Motor neuron (in vitro differentiated cells): ENCODE measurements around the gene CCDC12. TPM values are rescaled to one million over a fixed set of nuclear protein-coding genes. Genes with fewer than 3 reads are reported as not detected.

Source experiments
- ATAC-seq, 8 experiments: fragments of 200-7000 bp; cut with Tn5 transposase; replicated peaks in 6 of 8; 2 replicates each; pipeline ENCODE4 v1.8.0; 2021; ENCODE audit warnings: mild to moderate bottlenecking in 8 of 8, moderate library complexity in 8 of 8
- H3K27ac ChIP-seq, 2 donors: fragments of 250-450 bp; sonication (Bioruptor Pico); 2 replicates each; pipeline ENCODE4 v1.9.0; 2021; ENCODE audit warnings: antibody characterized with exemption in 2 of 2, mild to moderate bottlenecking in 2 of 2, moderate library complexity in 1 of 2
- H3K4me1 ChIP-seq, 2 donors: fragments of 250-450 bp; sonication (Bioruptor Pico); replicated peaks in 1 of 2; 2 replicates each; pipeline ENCODE4 v1.6.1; 2021; ENCODE audit warnings: antibody characterized with exemption in 2 of 2, mild to moderate bottlenecking in 2 of 2, moderate library complexity in 1 of 2
- H3K4me3 ChIP-seq, 5 donors: fragments of 250-450 bp; sonication (Bioruptor Pico); 2 replicates each; pipeline ENCODE4 v1.9.0; 2021; ENCODE audit warnings: antibody characterized with exemption in 5 of 5, mild to moderate bottlenecking in 5 of 5, moderate library complexity in 4 of 5
- WGBS, 10 experiments: fragments of 450-650 bp; shearing (Covaris generic); methylation state at CpG; one replicate each; pipeline ENCODE4 v1.0.0; 2022; 5-methylcytosine and 5-hydroxymethylcytosine counted together
- in situ Hi-C, 9 experiments: fragments of 400-800 bp; cut with MboI; loops; one replicate each; pipeline ENCODE4 v1.15.0; 2021; ENCODE audit warnings: low sequenced_read_pairs in 9 of 9, low pct_unique_long_range_greater_than_20kb in 2 of 9; ENCODE audit not compliant: unreplicated experiment in 9 of 9
- total RNA-seq, 8 experiments: library from RNA; unstranded; fragments of 300-600 nt; gene quantifications; 2 replicates each; pipeline versions ENCODE4 v1.2.3 to v1.2.4, GENCODE V29; 2022

The CCDC12 gene
- total RNA-seq, 8 experiments from 2014 or later = 47.1 to 65.4 (median 53.0) TPM

GRCh38 chr3:46904303-46905212 is 72.0 kb downstream of the CCDC12 start:
- 49 to 89% (median 62%) methylated on average over 1 to 4 of the region's 18 CpGs; no CpG with 5 or more reads in 6 of the 10 experiments for WGBS, 10 experiments
- in situ Hi-C loops = loop anchor here in 2 of 9 experiments (25.0 kb wide), 2 partner anchors 192 to 417 kb away; partner anchors contain the start of genes PRSS50 (in 2 of the 2), TMIE (in 2 of the 2) and RTP3 (in 1 of the 2)
- ATAC-seq = no peak
- Histone ChIP-seq H3K4me3 (no peak overlapping the region), H3K4me1 (peaks cover 0 to 2% of the 10 kb centered on the region in 2 donors), H3K27ac (no peak overlapping the region)

GRCh38 chr3:46903341-46904302 is 72.9 kb downstream of the CCDC12 start:
- in situ Hi-C loops = loop anchor here in 2 of 9 experiments (25.0 kb wide), 2 partner anchors 191 to 416 kb away; partner anchors contain the start of genes PRSS50 (in 2 of the 2), TMIE (in 2 of the 2) and RTP3 (in 1 of the 2)

GRCh38 chr3:46902188-46902631 is 74.3 kb downstream of the CCDC12 start:
- Histone ChIP-seq H3K4me1 (no peaks in the 10 kb centered on the region), H3K4me3 (no peak overlapping the region), H3K27ac (no peak overlapping the region)
- ATAC-seq = no peak
- 40 to 100% (median 79%) methylated on average over 1 to 7 of the region's 15 CpGs; no CpG with 5 or more reads in 4 of the 10 experiments for WGBS, 10 experiments
- in situ Hi-C loops = loop anchor here in 2 of 9 experiments (25.0 kb wide), 2 partner anchors 190 to 415 kb away; partner anchors contain the start of genes PRSS50 (in 2 of the 2), TMIE (in 2 of the 2) and RTP3 (in 1 of the 2)

More at GRCh38 chr3:46903341-46904302, 72.9 kb downstream of the CCDC12 start:
- WGBS, 10 experiments = 20 to 100% (median 66%) methylated on average over 1 to 6 of the region's 21 CpGs; no CpG with 5 or more reads in 1 of the 10 experiments
- ATAC-seq = peak in 2 of 8 experiments; percentile 58 to 63
- Histone ChIP-seq H3K4me3 (no peak overlapping the region), H3K27ac (no peak overlapping the region), H3K4me1 (no peaks in the 10 kb centered on the region)

GRCh38 chr3:46901591-46902187 is 74.9 kb downstream of the CCDC12 start:
- WGBS, 10 experiments = 67 to 100% (median 76%) methylated on average over 1 to 10 of the region's 17 CpGs; no CpG with 5 or more reads in 3 of the 10 experiments
- H3K27ac ChIP-seq = no peak overlapping the region
- H3K4me3 ChIP-seq = no peak overlapping the region
- no peak for ATAC-seq
- in situ Hi-C loops = loop anchor here in 2 of 9 experiments (25.0 kb wide), 2 partner anchors 189 to 414 kb away; partner anchors contain the start of genes PRSS50 (in 2 of the 2), TMIE (in 2 of the 2) and RTP3 (in 1 of the 2)
- no peaks in the 10 kb centered on the region for H3K4me1 ChIP-seq

- H3K27ac ChIP-seq = no peak overlapping the region
- H3K4me3 ChIP-seq = no peak overlapping the region
- no peak for ATAC-seq
- in situ Hi-C loops = loop anchor here in 2 of 9 experiments (25.0 kb wide), 2 partner anchors 189 to 414 kb away; partner anchors contain the start of genes PRSS50 (in 2 of the 2), TMIE (in 2 of the 2) and RTP3 (in 1 of the 2)
- no peaks in the 10 kb centered on the region for H3K4me1 ChIP-seq
- WGBS, 10 experiments = 100% methylated on average over 1 of the region's 3 CpGs; no CpG with 5 or more reads in 9 of the 10 experiments
Observed at GRCh38 chr3:46901061-46901460, 75.5 kb downstream of the CCDC12 start.

DNA sequence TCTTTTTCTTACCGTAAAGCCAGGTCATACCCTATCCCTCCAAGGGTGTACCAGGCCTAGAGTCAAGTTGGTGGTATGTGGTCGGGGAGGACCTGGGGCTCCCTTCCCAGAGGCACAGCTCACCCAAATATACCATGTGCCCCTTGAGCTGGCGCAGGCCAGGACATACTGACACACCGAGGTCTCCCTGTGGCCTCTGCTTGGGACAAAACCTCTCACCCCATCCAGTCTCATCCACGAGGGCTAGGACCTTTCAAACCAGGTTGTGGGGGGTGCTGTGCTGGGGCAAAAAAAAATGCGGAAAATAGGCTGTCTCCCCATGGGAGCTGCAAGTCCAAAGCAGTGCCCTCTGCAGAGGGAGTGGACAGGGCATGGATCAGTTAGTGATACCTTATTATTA is 76.2 kb downstream of the CCDC12 start:
- H3K4me1 ChIP-seq = no peaks in the 10 kb centered on the region
- ATAC-seq = no peak
- H3K4me3 ChIP-seq = no peak overlapping the region
- H3K27ac ChIP-seq = no peak overlapping the region
- WGBS, 10 experiments = 0 to 70% (median 60%) methylated on average over 1 to 5 of the region's 6 CpGs; no CpG with 5 or more reads in 5 of the 10 experiments
- in situ Hi-C loops = loop anchor here in 2 of 9 experiments (25.0 kb wide), 2 partner anchors 188 to 413 kb away; partner anchors contain the start of genes PRSS50 (in 2 of the 2), TMIE (in 2 of the 2) and RTP3 (in 1 of the 2)

DNA sequence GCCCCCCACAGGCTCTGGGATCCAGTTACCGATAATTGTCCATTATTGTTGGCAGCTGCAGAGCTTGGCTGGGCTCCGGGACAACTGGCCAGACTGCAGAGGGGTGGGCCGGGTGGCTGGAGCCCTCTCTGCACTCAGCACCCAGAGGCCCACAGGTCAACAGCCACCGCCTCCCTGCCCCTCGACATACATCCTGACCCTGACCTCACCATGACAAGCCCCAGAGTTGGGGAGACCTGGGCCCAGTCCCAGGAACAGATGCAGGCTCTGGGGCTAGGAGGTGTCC is 76.6 kb downstream of the CCDC12 start:
- no peak for ATAC-seq

DNA sequence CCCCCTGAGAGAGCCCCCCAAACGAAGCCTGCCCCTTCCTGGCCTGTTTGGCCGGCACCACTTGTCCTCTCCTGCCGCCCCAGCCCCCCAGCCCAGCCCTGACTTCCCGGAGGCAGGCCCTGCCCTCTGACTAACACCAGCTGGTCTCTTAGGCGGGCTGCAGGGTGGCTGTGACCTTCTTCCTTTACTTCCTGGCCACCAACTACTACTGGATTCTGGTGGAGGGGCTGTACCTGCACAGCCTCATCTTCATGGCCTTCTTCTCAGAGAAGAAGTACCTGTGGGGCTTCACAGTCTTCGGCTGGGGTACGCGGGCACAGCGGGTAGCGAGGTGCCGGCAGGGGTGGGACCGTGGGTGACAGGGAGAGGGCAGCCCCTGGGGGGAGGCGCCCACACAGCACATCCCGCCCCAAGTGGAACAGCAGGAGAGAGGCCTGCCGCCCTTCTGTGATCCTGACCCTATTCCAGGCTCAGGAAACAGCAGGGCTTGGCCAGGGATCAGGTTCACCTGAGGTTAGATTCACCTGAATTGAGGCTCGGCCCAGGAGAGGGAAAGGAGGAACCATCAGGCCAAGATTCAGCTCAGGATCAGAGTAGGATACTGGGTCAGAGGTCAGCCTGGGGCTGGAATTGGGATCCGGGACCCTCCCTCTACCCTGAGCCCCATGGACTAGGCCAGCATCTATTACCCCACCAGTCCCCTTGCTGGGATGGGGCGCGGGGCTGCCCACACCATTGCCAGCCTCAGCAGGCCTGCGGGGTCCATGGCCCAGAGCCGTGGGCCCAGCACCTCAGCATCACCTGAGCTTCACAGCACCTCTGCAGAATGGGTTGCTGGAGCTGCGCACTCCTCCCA is 77.2 kb downstream of the CCDC12 start:
- ATAC-seq = peak in 1 of 8 experiments; percentile 58
- WGBS, 10 experiments = 60 to 100% methylated on average over 1 of the region's 22 CpGs; no CpG with 5 or more reads in 8 of the 10 experiments
- no peak overlapping the region for H3K4me3 ChIP-seq
- no peaks in the 10 kb centered on the region for H3K4me1 ChIP-seq
- no peak overlapping the region for H3K27ac ChIP-seq
- in situ Hi-C loops = loop anchor here in 8 of 9 experiments (10.0 to 25.0 kb wide), 3 partner anchors 187 to 412 kb away; partner anchors contain the start of genes PRSS50 (in 7 of the 8), TMIE (in 7 of the 8), ALS2CL (in 1 of the 8) and RTP3 (in 1 of the 8)

More for the DNA sequence above, 76.6 kb downstream of the CCDC12 start:
- 40 to 80% (median 80%) methylated on average over 1 of the region's 5 CpGs; no CpG with 5 or more reads in 7 of the 10 experiments for WGBS, 10 experiments
- H3K27ac ChIP-seq = no peak overlapping the region
- in situ Hi-C loops = loop anchor here in 2 of 9 experiments (25.0 kb wide), 2 partner anchors 188 to 413 kb away; partner anchors contain the start of genes PRSS50 (in 2 of the 2), TMIE (in 2 of the 2) and RTP3 (in 1 of the 2)
- no peaks in the 10 kb centered on the region for H3K4me1 ChIP-seq
- H3K4me3 ChIP-seq = no peak overlapping the region

DNA sequence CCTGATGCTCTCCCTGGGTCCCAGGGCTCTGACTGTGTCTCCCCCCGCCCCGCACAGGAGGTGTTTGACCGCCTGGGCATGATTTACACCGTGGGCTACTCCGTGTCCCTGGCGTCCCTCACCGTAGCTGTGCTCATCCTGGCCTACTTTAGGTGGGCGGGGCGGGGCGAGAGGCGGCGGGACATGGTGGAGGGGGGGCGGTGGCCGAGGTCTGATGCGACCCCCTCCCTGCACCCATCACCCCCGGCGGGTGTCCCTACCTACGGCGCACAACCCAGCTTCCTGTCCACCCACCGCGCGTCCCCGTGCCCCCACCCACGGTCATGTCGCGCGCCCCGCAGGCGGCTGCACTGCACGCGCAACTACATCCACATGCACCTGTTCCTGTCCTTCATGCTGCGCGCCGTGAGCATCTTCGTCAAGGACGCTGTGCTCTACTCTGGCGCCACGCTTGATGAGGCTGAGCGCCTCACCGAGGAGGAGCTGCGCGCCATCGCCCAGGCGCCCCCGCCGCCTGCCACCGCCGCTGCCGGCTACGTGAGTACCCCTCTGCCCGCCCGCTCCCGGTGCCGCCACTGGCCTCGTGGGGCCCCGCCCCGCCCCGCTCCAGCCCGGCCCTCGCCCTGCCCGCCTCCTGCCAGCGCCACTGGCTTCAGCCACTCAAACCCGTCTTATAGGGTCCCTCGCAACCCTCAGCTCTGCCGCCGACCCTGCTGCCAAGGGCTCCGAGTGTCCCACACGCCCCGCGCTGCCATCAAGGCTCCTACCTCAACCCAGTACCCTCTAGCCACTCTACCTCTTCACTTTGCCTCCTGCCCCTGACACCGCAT is 78.0 kb downstream of the CCDC12 start:
- in situ Hi-C loops = loop anchor here in 6 of 9 experiments (10.0 to 25.0 kb wide), 2 partner anchors 186 to 204 kb away; partner anchors contain the start of genes PRSS50 (in 5 of the 6), TMIE (in 5 of the 6) and ALS2CL (in 1 of the 6)
- H3K27ac ChIP-seq = no peak overlapping the region
- peak in 4 of 8 experiments; percentile 31 to 44 (median 35) for ATAC-seq
- no peaks in the 10 kb centered on the region for H3K4me1 ChIP-seq
- no peak overlapping the region for H3K4me3 ChIP-seq
- no CpG with 5 or more reads among the region's 71 CpGs for WGBS, 10 experiments

GRCh38 chr3:46897829-46898320 is 78.7 kb downstream of the CCDC12 start:
- H3K4me1 ChIP-seq = peaks cover under 1 to 3% of the 10 kb centered on the region in 2 donors
- no peak overlapping the region for H3K27ac ChIP-seq
- no peak for ATAC-seq
- H3K4me3 ChIP-seq = no peak overlapping the region
- in situ Hi-C loops = loop anchor here in 6 of 9 experiments (10.0 to 25.0 kb wide), 2 partner anchors 186 to 203 kb away; partner anchors contain the start of genes PRSS50 (in 5 of the 6), TMIE (in 5 of the 6) and ALS2CL (in 1 of the 6)
- 66 to 84% (median 68%) methylated on average over 1 to 9 of the region's 15 CpGs; no CpG with 5 or more reads in 5 of the 10 experiments for WGBS, 10 experiments
